IgD-negative memory B cell (primary cell): Measurements from ENCODE around the gene SETX. TPM values are rescaled to one million over a fixed set of nuclear protein-coding genes. Genes with fewer than 3 reads are reported as not detected.

ENCODE experiments used
- H3K27ac Mint-ChIP-seq, 3 donors: one replicate each; pipeline ENCODE4 v1.8.0; 2020 to 2022; ENCODE audit warnings: mild to moderate bottlenecking in 3 of 3, mixed read lengths in 3 of 3, moderate library complexity in 1 of 3
- H3K27me3 Mint-ChIP-seq: one replicate; pipeline ENCODE4 v1.8.0; 2021; ENCODE audit warnings: mixed read lengths
- H3K36me3 Mint-ChIP-seq: one replicate; pipeline ENCODE4 v1.8.0; 2020; ENCODE audit warnings: mild to moderate bottlenecking, mixed read lengths
- H3K4me1 Mint-ChIP-seq, 3 donors: one replicate each; pipeline ENCODE4 v1.8.0; 2020 to 2022; ENCODE audit warnings: mixed read lengths in 3 of 3, mild to moderate bottlenecking in 1 of 3
- H3K4me3 Mint-ChIP-seq, 4 donors: one replicate each; pipeline ENCODE4 v1.8.0; 2020 to 2022; ENCODE audit warnings: mild to moderate bottlenecking in 4 of 4, mixed read lengths in 4 of 4, moderate library complexity in 3 of 4
- H3K9me3 Mint-ChIP-seq, 3 donors: one replicate each; pipeline ENCODE4 v1.8.0; 2020 to 2021; ENCODE audit warnings: mixed read lengths in 3 of 3, mild to moderate bottlenecking in 1 of 3
- polyA plus RNA-seq: library from polyadenylated mRNA; unstranded; fragments of 300-500 nt; fragmentation: Illumina TruSeq; gene quantifications from one replicate; pipeline ENCODE4 v1.2.3, GENCODE V29; 2021

Gene SETX
- polyA plus RNA-seq, 1 donor from 2014 or later = 39.3 TPM

- Mint-ChIP-seq H3K9me3 (no peaks in the 10 kb centered on the region), H3K27me3 (peaks cover under 1% of the 10 kb centered on the region), H3K27ac (no peak overlapping the region), H3K4me1 (peaks cover 0 to 7% (median 6%) of the 10 kb centered on the region in 3 donors), H3K4me3 (no peak overlapping the region), H3K36me3 (no peaks in the 10 kb centered on the region)
Observed at GRCh38 chr9:132235125-132235524, 119.7 kb downstream of the SETX start.

GRCh38 chr9:132234535-132234934 lies 120.3 kb downstream of the SETX start:
- H3K4me1 Mint-ChIP-seq = peaks cover 0 to 7% (median 6%) of the 10 kb centered on the region in 3 donors
- no peaks in the 10 kb centered on the region for H3K36me3 Mint-ChIP-seq
- no peaks in the 10 kb centered on the region for H3K9me3 Mint-ChIP-seq
- H3K27me3 Mint-ChIP-seq = peaks cover 3% of the 10 kb centered on the region
- H3K27ac Mint-ChIP-seq = no peak overlapping the region
- H3K4me3 Mint-ChIP-seq = no peak overlapping the region

GRCh38 chr9:132233138-132233537 lies 121.6 kb downstream of the SETX start:
- Mint-ChIP-seq H3K27ac (no peak overlapping the region), H3K4me3 (no peak overlapping the region), H3K27me3 (peaks cover 4% of the 10 kb centered on the region), H3K36me3 (no peaks in the 10 kb centered on the region), H3K4me1 (peaks cover 0 to 7% (median 6%) of the 10 kb centered on the region in 3 donors), H3K9me3 (no peaks in the 10 kb centered on the region)

- no peak overlapping the region for H3K4me3 Mint-ChIP-seq
- H3K4me1 Mint-ChIP-seq = peaks cover 0 to 7% (median 6%) of the 10 kb centered on the region in 3 donors
- H3K27ac Mint-ChIP-seq = no peak overlapping the region
- H3K36me3 Mint-ChIP-seq = no peaks in the 10 kb centered on the region
- peaks cover 4% of the 10 kb centered on the region for H3K27me3 Mint-ChIP-seq
- no peaks in the 10 kb centered on the region for H3K9me3 Mint-ChIP-seq
Observed at GRCh38 chr9:132232522-132232921, 122.3 kb downstream of the SETX start.

- H3K36me3 Mint-ChIP-seq = no peaks in the 10 kb centered on the region
- H3K4me3 Mint-ChIP-seq = no peak overlapping the region
- H3K4me1 Mint-ChIP-seq = no peaks in the 10 kb centered on the region
- no peaks in the 10 kb centered on the region for H3K9me3 Mint-ChIP-seq
- no peak overlapping the region for H3K27ac Mint-ChIP-seq
- peaks cover 4% of the 10 kb centered on the region for H3K27me3 Mint-ChIP-seq
Observed at GRCh38 chr9:132231019-132231701, 123.6 kb downstream of the SETX start.

- Mint-ChIP-seq H3K27me3 (peaks cover 4% of the 10 kb centered on the region), H3K27ac (no peak overlapping the region), H3K4me3 (no peak overlapping the region), H3K36me3 (no peaks in the 10 kb centered on the region), H3K4me1 (no peaks in the 10 kb centered on the region), H3K9me3 (no peaks in the 10 kb centered on the region)
Observed at GRCh38 chr9:132230605-132231004, 124.2 kb downstream of the SETX start.

GRCh38 chr9:132228062-132228461 lies 126.7 kb downstream of the SETX start:
- Mint-ChIP-seq H3K27ac (no peak overlapping the region), H3K9me3 (no peaks in the 10 kb centered on the region), H3K4me3 (no peak overlapping the region), H3K4me1 (no peaks in the 10 kb centered on the region), H3K27me3 (peaks cover 7% of the 10 kb centered on the region), H3K36me3 (no peaks in the 10 kb centered on the region)

- Mint-ChIP-seq H3K27me3 (peaks cover 9% of the 10 kb centered on the region), H3K36me3 (no peaks in the 10 kb centered on the region), H3K4me1 (no peaks in the 10 kb centered on the region), H3K9me3 (no peaks in the 10 kb centered on the region), H3K4me3 (no peak overlapping the region), H3K27ac (no peak overlapping the region)
Observed at GRCh38 chr9:132226571-132227430, 128.0 kb downstream of the SETX start.

- H3K4me3 Mint-ChIP-seq = no peak overlapping the region
- H3K27me3 Mint-ChIP-seq = peaks cover 6% of the 10 kb centered on the region
- H3K4me1 Mint-ChIP-seq = no peaks in the 10 kb centered on the region
- peak overlapping the region in 1 of 3 donors; percentile 64 for H3K27ac Mint-ChIP-seq
- H3K9me3 Mint-ChIP-seq = peaks cover 0 to under 1% (median 0%) of the 10 kb centered on the region in 3 donors
- peaks cover under 1% of the 10 kb centered on the region for H3K36me3 Mint-ChIP-seq
Observed at GRCh38 chr9:132224645-132225044, 130.1 kb downstream of the SETX start.

- Mint-ChIP-seq H3K27me3 (peaks cover 10% of the 10 kb centered on the region), H3K4me1 (no peaks in the 10 kb centered on the region), H3K4me3 (no peak overlapping the region), H3K9me3 (peaks cover 0 to 2% (median 0%) of the 10 kb centered on the region in 3 donors), H3K36me3 (peaks cover 2% of the 10 kb centered on the region), H3K27ac (no peak overlapping the region)
Observed at GRCh38 chr9:132221941-132222340, 132.8 kb downstream of the SETX start.

GRCh38 chr9:132218208-132218607 lies 136.6 kb downstream of the SETX start:
- Mint-ChIP-seq H3K27me3 (peaks cover 13% of the 10 kb centered on the region), H3K36me3 (peaks cover 2% of the 10 kb centered on the region), H3K4me3 (no peak overlapping the region), H3K9me3 (peaks cover 0 to 2% (median 0%) of the 10 kb centered on the region in 3 donors), H3K27ac (no peak overlapping the region), H3K4me1 (no peaks in the 10 kb centered on the region)

- no peaks in the 10 kb centered on the region for H3K4me1 Mint-ChIP-seq
Observed at GRCh38 chr9:132216861-132217619, 137.7 kb downstream of the SETX start.

GRCh38 chr9:132214027-132214622 lies 140.7 kb downstream of the SETX start:
- no peak overlapping the region for H3K4me3 Mint-ChIP-seq
- no peaks in the 10 kb centered on the region for H3K9me3 Mint-ChIP-seq
- peaks cover 11% of the 10 kb centered on the region for H3K27me3 Mint-ChIP-seq
- H3K4me1 Mint-ChIP-seq = no peaks in the 10 kb centered on the region
- H3K36me3 Mint-ChIP-seq = peaks cover 1% of the 10 kb centered on the region
- H3K27ac Mint-ChIP-seq = no peak overlapping the region

More at GRCh38 chr9:132216861-132217619, 137.7 kb downstream of the SETX start:
- Mint-ChIP-seq H3K4me3 (no peak overlapping the region), H3K36me3 (peaks cover 3% of the 10 kb centered on the region), H3K27me3 (peaks cover 11% of the 10 kb centered on the region), H3K27ac (peak overlapping the region in 1 of 3 donors; percentile 16), H3K9me3 (peaks cover 0 to 2% (median 0%) of the 10 kb centered on the region in 3 donors)

- Mint-ChIP-seq H3K4me1 (no peaks in the 10 kb centered on the region), H3K36me3 (peaks cover 3% of the 10 kb centered on the region), H3K4me3 (no peak overlapping the region), H3K9me3 (no peaks in the 10 kb centered on the region), H3K27ac (no peak overlapping the region), H3K27me3 (peaks cover 5% of the 10 kb centered on the region)
Observed at GRCh38 chr9:132211570-132211969, 143.2 kb downstream of the SETX start.
